ENCODE results near the gene C16orf90.
A peak's percentile ranks its signal among the peaks of the same experiment; 100 is the strongest.
"Not testable (repeated sequence)": the region's sequence is repeated elsewhere in the genome, so short reads cannot be mapped to it uniquely, and the experiment has no call there.

Gene C16orf90

DNA sequence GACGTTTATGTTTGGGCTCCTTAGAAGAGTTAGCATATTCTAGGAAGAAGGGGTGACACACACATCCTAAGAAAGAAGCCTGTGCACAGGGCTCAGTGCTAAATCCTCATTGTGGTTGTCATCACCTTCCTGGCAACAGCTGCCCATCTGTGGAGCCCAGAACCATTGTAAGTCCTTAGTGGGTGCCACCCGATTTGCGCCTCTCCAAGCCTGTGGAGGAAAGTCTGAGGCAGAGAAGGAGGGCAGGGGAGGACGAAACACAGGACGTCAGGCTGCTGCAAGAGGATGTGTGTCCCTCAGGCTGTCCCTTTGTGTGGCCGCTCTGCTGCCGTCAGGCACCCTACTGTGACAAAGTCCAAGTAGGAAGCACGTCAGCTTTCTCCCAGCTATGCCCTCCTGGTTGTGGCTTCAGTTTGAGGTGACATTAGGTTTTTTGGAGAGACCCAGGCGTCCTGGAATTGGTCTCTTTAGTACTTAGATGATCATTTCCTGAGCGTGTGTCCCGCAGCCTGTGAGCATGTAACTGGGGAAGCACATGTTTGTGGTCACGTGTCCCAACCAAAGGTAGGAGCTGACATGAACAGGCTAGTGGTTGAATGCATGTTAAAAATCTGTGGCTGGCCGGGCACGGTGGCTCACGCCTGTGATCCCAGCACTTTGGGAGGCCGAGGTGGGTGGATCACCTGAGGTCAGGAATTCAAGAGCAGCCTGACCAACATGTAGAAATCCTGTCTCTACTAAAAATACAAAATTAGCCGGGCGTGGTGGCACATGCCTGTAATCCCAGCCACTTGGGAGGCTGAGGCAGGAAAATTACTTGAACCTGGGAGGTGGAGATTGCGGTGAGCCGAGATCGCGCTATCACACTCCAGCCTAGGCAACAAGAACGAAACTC, 16.2 kb upstream of the C16orf90 start:
- no peak for DNase-seq (ENCODE audit: low read depth)

DNA sequence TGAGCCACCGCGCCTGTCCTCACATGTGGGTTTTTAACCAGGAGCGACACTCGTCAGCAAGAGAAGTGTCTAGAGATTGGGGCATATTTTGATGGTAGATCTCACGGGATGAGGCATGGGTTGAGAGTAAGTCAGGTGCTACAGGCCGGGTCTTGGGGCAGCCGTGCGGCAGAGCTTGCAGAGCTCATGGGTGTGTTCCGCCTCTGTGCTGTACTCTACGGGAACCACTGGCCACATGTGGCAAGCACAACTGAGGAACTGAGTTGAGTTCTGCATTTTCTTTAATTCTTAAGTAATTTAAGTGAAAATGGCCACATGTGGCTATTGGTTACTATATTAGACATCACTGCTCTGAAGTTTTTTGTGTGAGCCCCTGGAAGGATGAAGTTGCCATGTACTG, 15.1 kb upstream of the C16orf90 start:
- DNase-seq (ENCODE audit: low read depth): no peak

DNA sequence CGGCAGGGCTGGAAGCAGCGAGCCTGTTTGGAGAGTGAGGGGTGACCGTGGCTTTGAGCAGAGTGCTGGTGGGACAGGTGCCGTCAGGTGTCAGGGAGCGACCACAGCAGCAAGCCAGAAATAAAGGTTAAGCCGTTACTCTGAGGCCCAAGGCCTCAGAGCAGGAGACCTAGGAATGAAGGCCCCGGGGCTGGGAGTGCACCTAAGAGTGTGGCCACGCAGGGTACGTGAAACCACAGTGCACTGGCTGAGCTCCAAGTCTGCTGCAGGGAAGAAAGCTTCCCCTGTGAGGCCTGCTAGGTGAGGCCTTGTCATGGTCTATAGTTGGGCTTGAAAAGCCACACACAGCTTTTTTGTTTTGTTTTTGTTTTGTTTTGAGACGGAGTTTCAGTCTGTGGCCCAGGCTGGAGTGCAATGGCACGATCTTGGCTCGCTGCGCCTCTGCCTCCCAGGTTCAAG, 14.2 kb upstream of the C16orf90 start:
- DNase-seq (ENCODE audit: low read depth): peak; percentile 54

DNA sequence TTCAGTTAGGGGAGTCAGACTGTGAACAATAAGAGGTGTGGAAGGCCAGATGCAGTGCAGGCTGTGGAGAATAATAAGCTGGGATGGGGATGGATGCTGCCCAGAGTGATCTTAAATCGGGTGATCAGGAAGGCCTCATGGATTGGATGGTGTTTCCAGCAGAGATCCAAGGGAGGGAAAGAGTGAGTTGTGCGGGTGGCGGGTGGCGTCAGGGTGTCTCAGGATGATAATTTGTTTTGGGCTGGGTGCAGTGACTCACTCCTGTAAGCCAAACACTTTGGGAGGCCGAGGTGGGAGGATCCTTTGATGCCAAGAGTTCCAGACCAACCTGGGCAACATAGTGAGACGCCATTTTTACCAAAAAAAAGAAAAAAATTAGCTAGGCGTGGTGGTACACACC, 13.4 kb upstream of the C16orf90 start:
- DNase-seq (ENCODE audit: low read depth): no peak

DNA sequence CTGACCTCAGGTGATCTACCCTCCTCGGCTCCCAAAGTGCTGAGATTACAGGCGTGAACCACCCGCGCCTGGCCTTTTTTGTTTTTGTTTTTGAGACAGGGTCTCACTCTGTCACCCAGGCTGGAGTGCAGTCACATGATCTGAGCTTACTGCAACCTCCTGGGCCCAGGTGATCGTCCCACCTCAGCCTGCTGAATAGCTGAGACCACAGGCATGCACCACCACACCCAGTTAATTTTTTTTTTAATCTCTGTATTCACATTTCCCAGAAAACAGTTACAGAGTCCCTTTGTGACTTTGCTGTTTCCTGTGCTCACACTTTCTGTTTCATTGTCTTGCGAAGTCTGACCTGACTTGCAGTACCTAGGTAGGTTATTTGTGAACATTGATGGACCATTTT, 8.2 kb upstream of the C16orf90 start:
- no peak for DNase-seq (ENCODE audit: low read depth)

DNA sequence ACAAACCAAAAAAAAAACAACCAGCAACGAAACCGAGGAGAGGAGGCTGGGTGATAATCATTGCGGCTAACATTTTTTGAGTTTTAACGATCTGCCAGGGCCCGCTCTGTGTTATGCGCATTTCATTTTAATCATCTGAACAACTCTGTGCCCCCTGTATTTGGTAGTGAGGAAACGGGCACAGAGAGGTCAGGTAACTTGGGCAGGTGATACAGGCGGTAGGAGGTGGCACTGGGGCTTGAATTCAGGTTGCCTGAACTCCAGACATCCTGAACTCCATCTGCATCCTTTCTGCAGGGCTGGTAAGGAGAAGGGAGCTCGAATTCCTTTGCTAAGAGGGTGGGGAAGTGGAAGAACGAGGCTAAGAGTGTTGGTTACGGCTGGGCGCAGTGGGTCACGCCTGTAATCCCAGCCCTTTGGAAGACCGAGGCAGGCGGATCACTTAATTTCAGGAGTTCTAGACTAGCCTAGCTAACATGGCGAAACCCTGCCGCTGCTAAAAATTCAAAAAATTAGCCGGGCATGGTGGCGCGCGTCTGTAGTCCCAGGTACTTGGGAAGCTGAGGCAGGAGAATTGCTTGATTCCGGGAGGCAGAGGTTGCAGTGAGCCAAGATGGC, 6.6 kb upstream of the C16orf90 start:
- DNase-seq (ENCODE audit: low read depth): no peak

DNA sequence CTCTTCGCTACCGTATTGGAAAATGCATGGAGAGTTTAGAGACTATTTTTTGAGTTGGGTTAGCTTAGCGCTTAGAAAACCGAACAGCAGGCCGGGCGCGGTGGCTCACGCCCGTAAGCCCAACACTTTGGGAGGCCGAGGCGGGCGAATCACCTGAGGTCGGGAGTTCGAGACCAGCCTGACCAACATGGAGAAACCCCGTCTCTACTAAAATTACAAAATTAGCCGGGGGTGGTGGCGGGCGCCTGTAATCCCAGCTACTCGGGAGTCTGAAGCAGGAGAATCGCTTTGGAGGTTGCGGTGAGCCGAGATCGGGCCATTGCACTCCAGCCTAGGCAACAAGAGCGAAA, 6.1 kb upstream of the C16orf90 start:
- DNase-seq (ENCODE audit: low read depth): not testable (repeated sequence)

DNA sequence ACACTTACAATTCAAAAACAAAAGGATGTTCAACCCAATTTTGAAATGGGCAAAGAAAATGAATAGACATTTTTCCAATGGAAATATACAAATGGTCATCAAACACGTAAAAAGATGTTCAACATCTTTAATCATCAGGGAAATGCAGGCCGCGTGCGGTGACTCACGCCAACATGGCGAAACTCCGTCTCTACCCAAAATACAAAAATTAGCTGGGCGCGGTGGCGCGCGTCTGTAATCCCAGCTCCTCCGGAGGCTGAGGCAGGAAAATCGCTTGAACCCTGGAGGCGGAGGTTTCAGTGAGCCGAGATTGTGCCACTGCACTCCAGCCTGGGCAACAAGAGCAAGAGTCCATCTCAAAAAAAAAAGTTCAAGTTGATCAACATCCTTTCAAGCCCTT, 3.7 kb upstream of the C16orf90 start:
- no peak for DNase-seq (ENCODE audit: low read depth)

DNA sequence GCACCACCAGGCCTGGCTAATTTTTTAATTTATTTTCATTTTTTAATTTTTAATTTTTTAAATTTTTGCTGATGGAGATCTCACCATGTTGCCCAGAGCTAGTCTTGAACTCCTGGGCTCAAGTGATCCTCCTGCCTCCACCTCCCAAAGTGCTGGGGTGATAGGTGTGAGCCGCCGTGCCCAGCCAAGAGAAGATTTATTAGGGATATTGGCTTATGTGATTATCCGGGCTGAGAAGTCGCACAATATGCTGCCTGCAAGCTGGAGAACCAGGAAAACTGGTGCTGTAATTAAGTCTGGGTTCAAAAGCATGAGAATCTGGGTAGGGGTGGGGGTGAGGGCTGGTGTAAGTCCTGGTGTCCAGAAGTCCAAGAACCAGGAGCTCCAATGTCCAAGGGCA, 2.5 kb upstream of the C16orf90 start:
- DNase-seq (ENCODE audit: low read depth): no peak

DNA sequence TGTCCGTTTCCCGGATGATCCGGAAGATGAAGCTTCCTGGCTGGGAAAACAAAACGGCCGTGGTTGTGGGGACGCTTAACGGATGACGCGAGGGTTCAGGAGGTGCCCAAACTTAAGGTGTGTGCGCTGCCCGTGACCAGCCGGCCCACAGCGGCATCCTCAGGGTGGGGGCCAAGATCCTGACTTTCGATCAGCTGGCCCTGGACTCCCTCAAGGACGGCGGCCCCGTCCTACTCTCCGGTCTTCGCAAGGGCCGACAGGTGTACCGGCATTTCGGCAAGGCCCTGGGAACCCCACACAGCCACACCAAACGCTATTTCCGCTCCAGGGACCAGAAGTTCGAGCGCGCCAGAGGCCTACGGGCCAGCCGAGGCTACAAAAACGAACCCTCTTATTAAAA, 1.1 kb upstream of the C16orf90 start:
- no peak for DNase-seq (ENCODE audit: low read depth)

DNA sequence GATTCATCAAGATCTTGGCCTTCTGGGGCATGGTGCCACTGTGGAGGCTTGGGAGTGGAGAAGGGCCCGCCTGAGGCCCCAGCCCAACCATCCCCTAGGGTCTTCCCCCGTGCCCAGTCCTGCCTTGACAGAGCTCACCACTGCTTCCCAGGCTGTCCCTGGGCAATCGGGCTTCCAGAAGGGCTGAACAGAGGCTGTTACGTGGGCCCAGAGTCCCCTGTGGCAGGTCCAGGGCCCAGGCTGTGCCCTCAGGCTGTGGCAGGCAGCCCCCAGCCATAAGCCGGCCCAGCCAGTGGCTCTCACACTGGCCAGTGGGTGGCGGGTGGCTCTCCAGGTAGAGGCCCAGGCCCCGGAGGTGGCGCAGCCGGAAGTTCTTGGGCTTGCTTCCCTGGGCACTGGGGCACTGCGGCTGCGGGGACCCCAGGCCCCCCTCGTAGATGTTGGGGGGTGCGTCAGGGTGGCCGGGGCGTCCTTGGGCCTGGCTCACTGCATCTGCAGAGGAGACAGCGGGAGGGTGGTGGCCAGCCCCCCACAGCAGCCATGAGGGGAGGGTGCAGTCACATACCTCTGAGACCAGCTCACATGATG, 809 bp downstream of the C16orf90 start:
- DNase-seq (ENCODE audit: low read depth): no peak

DNA sequence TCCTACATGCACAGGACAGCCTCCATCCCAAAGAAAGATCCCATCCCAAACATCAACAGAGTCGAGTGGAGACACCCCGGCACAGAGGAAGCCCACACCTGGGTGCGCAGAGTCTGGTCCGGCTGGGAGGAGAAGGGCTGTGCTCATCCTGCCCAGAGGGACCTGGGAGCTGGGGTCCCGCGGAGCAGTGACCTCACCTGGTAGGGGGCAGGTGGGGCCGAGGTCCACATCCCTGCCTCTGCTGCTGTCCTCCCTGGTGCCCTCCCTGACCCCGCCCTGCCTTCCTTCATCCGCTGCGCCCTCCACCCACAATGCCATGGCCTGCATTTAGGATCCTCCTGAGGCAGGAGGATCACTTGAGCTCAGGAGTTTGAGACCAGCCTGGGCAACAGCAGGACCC, 2.9 kb downstream of the C16orf90 start:
- no peak for DNase-seq (ENCODE audit: low read depth)

DNA sequence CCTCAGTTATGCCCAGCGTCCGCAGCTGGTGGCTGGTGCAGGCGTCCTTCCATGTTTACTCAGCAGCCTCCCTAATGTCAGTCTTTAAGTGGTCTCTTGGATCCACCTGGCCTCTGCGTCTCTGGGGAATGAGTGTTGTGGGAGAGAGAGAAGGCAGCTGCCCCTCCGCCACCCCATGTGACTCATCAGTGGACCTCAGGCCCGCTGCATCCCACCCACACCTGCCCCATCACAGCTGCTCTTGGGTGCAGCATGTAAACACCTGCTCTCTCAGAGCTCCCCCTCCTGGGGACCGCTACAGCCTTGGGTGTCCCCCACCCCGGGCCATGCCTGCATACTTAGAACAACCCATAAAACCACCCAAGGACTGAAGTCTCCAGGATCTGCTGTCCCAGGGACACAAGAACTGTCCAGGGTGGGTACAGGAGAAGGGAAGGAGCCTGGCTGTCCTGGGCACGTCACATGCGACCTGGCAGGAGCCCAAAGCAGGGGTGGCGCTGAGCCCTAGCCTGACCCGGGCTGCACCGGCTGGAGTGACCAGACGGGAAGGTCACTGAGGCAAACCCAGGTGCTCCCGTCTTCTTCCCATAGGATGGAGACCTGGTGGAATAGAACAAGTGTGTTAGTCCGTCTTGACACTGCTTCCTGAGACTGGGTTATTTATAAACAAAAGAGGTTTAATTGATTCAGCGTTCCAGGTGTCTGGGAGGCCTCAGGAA, 4.2 kb downstream of the C16orf90 start:
- DNase-seq (ENCODE audit: low read depth): no peak

DNA sequence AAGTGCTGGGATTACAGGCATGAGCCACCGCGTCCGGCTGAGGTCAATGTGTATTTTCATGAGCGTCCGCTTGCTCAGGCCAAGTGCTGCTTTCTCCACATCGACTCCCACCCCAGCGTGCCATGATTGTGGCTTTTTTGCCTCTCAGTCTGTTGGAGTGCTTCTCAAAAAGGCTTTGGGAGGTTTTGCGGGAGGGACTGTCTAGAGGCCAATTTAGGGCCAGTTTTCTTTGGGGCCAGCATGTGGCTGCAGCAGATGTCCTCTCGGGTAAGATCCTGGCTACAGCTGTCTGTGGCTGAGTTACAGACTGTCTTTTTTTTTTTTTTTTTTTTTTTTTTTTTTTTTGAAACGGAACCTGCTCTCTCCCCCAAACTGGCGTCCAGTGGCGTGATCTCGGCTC, 6.5 kb downstream of the C16orf90 start:
- DNase-seq (ENCODE audit: low read depth): no peak

DNA sequence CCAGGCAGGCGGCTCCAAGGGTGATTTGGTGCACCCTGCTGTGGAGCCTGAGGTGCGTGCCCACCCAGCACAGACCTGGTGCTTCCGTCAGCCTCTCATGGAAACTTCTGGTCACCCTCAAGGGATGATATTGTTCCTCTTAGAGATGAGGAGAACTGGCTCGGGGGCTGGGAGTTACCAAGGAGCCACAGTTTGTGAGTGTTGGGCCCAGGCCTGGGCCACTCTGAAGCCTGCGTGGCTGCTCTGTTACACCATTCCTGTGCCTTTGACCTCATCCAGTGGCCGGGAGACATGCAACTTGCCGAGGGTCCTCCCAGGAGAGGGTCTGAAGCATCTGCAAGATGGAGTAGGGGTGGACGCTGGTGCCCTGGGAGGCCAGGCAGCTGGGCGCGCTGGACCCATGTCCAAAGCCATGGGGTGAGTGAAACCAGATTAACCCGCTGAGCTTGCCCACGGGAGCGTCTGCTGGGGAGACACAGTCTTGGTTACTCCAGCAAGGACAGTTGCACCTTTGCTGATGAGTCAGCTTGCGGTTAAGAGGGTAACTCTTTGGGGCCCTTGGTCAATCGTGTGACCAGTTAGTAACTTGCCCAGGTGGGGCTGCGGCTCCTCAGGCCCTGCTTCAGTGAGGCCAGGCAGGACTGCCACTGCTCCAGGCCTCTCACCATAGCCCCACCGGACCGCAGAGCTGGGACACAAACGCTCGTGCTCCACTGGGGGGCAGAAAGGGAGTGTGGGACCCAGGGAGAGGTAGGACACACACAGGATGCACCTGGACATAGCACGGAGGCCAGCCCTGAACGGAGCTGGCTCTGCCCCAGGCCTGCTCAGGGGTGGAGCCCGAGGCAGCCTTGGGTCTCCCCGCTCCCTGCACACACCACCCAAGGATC, 7.5 kb downstream of the C16orf90 start:
- no peak for DNase-seq (ENCODE audit: low read depth)

DNA sequence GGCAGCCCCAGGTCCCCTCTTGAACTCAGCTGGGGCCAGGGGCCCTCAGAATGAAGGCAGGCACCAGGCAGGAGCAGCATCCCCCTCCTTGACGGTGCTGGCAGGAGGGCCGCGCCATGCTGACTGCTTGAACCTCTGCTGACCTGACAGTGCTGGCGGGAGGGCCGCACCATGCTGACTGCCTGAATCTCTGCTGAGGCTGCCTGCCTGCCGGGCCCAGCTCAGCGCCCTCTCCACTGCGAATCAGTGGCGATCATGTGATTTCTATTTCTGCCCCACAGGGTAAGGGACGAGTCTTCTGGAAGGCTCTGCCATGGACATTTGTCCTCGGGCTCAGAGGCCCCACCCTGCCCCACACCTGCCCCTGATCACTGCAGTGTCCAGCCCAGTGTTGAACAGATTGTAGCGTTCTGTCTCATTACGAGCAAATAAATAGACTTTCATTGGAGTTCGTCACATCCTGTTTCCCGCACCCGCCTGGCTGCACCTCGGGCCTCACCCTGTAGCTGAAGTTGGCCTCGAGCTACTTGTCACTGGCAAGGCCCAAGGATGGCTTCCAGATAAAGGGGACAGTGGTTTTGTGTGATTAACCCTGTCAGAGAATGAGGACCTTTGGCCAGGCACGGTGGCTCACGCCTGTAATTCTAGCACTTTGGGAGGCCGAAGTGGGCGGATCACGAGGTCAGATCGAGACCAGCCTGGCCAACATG, 8.6 kb downstream of the C16orf90 start:
- DNase-seq (ENCODE audit: low read depth): no peak

DNA sequence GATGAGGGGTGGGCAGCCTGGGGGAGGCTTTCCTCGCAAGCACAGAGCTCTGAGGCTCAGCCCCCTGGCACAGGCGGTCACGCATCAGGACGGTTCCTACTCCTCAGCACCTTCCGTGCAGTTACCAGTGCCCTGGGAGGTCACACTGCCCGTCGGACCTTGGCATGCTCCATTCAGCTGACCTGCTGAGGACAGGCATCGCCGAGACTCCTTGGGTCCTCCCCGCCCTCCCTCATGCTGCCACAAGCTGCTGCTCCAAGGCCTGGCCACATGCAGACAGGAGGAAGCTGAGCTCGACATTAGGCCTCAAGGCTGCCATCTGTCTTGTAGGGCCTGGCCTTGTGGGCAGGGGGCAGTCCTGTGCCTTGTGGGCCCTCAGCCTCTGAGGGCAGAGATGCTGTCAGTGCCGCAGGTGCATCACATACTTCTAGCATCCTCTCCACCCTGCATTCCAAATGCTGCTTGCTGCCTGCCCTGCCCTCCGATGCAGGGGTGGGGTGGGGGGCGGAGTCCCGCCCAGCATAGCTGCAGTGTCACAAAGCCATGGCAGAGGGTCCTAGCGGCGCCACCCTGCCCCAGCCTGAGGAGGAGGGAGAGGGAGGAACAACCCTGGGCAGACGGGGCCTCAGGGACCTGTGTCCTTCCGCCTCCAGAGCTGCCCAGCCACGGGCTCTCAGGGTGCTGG, 9.3 kb downstream of the C16orf90 start:
- no peak for DNase-seq (ENCODE audit: low read depth)

DNA sequence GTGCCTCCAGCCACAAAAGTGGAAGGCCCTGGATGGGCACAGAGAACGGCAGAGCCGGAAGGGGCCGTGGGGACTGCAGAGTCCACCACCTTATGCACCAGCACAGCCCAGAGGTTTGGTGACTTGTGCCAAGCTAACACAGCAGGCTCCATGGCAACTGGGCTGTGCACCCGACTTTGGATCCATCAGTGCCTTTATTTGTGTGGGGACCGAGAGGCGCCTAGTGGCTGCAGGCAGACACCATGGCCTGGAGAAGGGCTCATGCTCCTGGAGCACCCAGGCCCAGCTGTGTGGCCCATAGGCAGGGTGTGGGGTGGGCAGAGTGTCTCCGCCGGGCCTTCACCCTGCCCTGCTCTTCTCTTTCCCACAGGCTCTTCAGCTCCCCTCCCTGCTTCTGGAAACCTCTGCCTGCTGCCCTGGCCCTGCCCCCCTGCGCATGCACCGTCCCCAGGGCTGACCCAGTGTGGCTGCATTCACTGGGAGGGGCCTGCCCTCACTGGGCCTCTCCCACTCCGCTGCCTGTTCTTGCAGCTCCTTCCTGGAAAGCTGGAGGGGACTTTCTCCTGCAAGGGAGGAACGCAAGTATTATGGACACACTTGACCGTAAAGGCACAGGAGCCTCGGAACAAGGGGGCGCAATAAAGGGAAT, 10.1 kb downstream of the C16orf90 start:
- no peak for DNase-seq (ENCODE audit: low read depth)

DNA sequence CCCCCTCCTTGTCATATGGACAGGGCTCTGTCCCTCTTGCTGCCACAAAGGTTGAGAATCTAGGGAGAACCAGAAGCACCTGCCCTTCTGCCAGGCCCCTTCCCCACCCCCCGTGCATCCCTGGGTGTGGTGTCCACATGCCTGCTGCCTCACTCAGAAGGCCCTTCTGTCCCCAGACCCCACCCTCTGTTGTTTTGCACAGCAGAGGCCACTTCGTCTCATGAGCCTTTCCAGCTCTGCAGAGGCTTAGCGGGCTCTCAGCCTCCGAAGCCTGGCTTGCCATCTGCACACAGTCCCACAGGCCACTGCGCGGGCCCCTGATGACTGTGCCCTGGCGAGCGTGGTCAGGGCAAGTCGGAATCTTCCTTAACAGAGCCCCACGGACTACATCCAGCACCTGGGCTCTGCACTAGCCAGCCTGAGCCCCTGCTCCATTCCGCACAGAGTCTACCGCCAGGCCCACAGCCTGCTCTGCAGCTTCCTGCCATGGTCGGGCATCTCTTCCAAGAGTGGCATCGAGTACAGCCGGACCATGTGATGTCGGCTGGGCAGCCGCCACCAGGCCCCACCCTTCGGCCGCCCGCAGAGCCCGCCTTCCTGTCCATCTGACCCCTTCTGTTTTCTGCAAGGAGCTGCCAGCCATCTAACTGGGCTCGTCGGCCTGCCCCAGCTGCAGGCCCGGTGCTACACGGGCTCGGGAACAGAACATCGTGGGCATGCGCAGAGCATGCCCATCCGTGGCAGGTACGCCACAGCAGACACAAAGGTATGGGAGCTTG, 10.8 kb downstream of the C16orf90 start:
- DNase-seq (ENCODE audit: low read depth): no peak
